ENCODE results near the gene IRS1.

IRS1 gene

GRCh38 chr2:226835420-226835795, 35.8 kb upstream of the IRS1 start:
- TF ChIP-seq GATA3 (IDR thresholded peaks at IDR 0.05; ENCODE audit: low read depth, low read length): no peak
- TF ChIP-seq GATA2 (IDR thresholded peaks at IDR 0.05; ENCODE audit: low read depth, low read length): no peak

- TF ChIP-seq GATA3 (IDR thresholded peaks at IDR 0.05; ENCODE audit: low read depth, low read length) (no peak), GATA2 (IDR thresholded peaks at IDR 0.05; ENCODE audit: low read depth, low read length) (no peak)
These were observed 32.4 kb upstream of the IRS1 start for GRCh38 chr2:226832061-226832460.

DNA sequence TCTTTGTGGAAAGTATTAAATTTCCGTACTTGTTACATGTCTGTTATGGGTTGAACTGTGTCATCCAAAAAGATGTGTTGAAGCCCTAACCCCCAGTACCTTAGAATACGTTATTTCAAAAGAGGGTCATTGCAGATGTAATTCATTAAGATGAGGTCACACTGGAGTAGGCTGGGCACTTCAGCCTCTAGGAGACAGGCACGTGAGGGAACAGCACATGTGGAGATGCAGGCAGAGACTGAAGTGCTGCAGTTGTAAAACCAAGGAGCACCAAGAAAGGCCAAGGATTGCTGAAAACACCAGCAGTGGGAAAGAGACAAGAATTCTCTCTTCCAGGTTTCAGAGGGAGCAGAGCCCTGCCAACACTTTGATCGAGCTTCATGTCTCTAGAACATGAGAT, 31.6 kb upstream of the IRS1 start:
- TF ChIP-seq GATA3 (IDR thresholded peaks at IDR 0.05; ENCODE audit: low read depth, low read length): no peak
- TF ChIP-seq GATA2 (IDR thresholded peaks at IDR 0.05; ENCODE audit: low read depth, low read length): no peak

GRCh38 chr2:226829721-226830631, 30.4 kb upstream of the IRS1 start:
- no peak for TF ChIP-seq GATA2 (IDR thresholded peaks at IDR 0.05; ENCODE audit: low read depth, low read length)
- no peak for TF ChIP-seq GATA3 (IDR thresholded peaks at IDR 0.05; ENCODE audit: low read depth, low read length)

- TF ChIP-seq GATA2 (IDR thresholded peaks at IDR 0.05; ENCODE audit: low read depth, low read length) (no peak), GATA3 (IDR thresholded peaks at IDR 0.05; ENCODE audit: low read depth, low read length) (no peak)
These were observed 28.6 kb upstream of the IRS1 start for GRCh38 chr2:226828191-226828590.

- no peak for TF ChIP-seq GATA3 (IDR thresholded peaks at IDR 0.05; ENCODE audit: low read depth, low read length)
These were observed 25.4 kb upstream of the IRS1 start for GRCh38 chr2:226825056-226825455.

- TF ChIP-seq GATA2 (IDR thresholded peaks at IDR 0.05; ENCODE audit: low read depth, low read length) (no peak), GATA3 (IDR thresholded peaks at IDR 0.05; ENCODE audit: low read depth, low read length) (no peak)
These were observed 19.3 kb upstream of the IRS1 start for GRCh38 chr2:226818930-226819329.

DNA sequence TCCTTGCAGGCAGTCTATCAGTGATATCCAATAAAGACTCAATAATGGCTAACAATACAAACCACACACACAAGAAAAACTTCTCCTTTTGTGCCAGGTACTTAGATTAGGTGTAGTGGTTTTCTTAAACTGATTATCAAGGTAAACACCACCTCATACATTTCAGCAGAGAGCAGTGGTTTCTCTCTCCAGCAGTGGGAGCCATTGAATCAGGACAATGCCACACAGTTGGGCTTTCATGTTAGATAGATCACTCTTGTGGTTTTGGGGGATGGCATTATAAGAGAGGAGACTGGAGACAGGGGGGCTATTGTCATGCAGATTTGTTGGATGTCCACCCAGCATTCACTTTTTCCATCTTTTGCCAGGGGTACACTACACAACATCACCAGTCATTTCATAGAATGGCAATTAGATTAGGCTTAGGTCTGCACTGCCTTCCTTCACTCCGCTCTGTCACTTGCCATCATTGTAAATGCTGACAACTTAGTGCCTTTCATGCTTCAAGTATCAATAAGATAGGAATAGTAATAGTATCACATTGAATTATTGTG, 13.6 kb upstream of the IRS1 start:
- TF ChIP-seq GATA3 (IDR thresholded peaks at IDR 0.05; ENCODE audit: low read depth, low read length) (no peak), GATA2 (IDR thresholded peaks at IDR 0.05; ENCODE audit: low read depth, low read length) (no peak)

- TF ChIP-seq GATA2 (IDR thresholded peaks at IDR 0.05; ENCODE audit: low read depth, low read length): no peak
- TF ChIP-seq GATA3 (IDR thresholded peaks at IDR 0.05; ENCODE audit: low read depth, low read length): no peak
These were observed 3.8 kb upstream of the IRS1 start for GRCh38 chr2:226803410-226803809.

GRCh38 chr2:226802573-226802972, 3.0 kb upstream of the IRS1 start:
- TF ChIP-seq GATA2 (IDR thresholded peaks at IDR 0.05; ENCODE audit: low read depth, low read length): no peak
- TF ChIP-seq GATA3 (IDR thresholded peaks at IDR 0.05; ENCODE audit: low read depth, low read length): no peak

- TF ChIP-seq GATA2 (IDR thresholded peaks at IDR 0.05; ENCODE audit: low read depth, low read length) (no peak), GATA3 (IDR thresholded peaks at IDR 0.05; ENCODE audit: low read depth, low read length) (no peak)
These were observed 1.5 kb upstream of the IRS1 start for GRCh38 chr2:226800941-226801784.

- TF ChIP-seq GATA3 (IDR thresholded peaks at IDR 0.05; ENCODE audit: low read depth, low read length): no peak
- no peak for TF ChIP-seq GATA2 (IDR thresholded peaks at IDR 0.05; ENCODE audit: low read depth, low read length)
These were observed 638 bp upstream of the IRS1 start for GRCh38 chr2:226799976-226800940.

- TF ChIP-seq GATA2 (IDR thresholded peaks at IDR 0.05; ENCODE audit: low read depth, low read length): no peak
- TF ChIP-seq GATA3 (IDR thresholded peaks at IDR 0.05; ENCODE audit: low read depth, low read length): no peak
These were observed 1.0 kb downstream of the IRS1 start for GRCh38 chr2:226798422-226799210.
